Right lung (tissue), 5 donors: ENCODE data around the gene PDIA2. TPM values are rescaled to one million over a fixed set of nuclear protein-coding genes. Genes with fewer than 3 reads are reported as not detected.

ENCODE experiments used
- DNase-seq, 2 donors: peaks; one replicate each; pipeline ENCODE4 v3.0.0-alpha.2; 2013
- polyA plus RNA-seq, 5 donors: library from polyadenylated mRNA; unstranded; fragments of 120-200 nt; gene quantifications; one replicate each; pipeline versions ENCODE4 v1.2.1 to v1.2.3, GENCODE V29; 2013; ENCODE audit warnings: inconsistent platforms in 1 of 5, low replicate concordance in 1 of 5; ENCODE audit not compliant: insufficient read length in 5 of 5, insufficient read depth in 1 of 5

The PDIA2 gene
- polyA plus RNA-seq, 5 donors: 0.25 to 0.99 (median 0.49) TPM

- no peak for DNase-seq
These were observed 2.4 kb upstream of the PDIA2 start, which contains the start of gene ARHGDIG for GRCh38 chr16:280552-280951. ARHGDIG (plus strand) TSS chr16:280591; CDS start chr16:280681, 90 bp downstream.

- no peak for DNase-seq
These were observed 1.8 kb upstream of the PDIA2 start for GRCh38 chr16:280991-281659.

DNA sequence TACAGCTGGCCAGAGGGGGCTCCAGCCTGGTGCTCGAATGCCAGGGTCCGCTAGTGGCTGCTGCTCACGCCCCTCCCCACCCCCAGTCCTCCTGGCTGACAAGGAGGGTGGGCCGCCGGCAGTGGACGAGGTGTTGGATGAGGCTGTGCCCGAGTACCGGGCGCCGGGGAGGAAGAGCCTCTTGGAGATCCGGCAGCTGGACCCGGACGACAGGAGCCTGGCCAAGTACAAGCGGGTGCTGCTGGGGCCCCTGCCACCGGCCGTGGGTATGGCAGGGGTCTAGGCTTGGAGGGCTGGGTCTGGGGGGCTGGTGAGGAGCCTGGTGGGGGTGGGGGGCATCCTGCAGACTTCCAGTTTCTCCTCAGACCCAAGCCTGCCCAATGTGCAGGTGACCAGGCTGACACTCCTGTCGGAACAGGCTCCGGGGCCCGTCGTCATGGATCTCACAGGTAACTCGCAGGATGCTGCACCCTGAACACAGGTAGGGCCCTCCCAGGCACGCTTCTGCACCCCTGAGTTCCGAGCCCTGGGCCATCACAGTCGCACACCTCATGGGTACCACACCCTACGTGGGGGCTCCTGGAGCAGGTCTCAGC, 1.2 kb upstream of the PDIA2 start:
- no peak for DNase-seq

GRCh38 chr16:282491-282890, 473 bp upstream of the PDIA2 start:
- no peak for DNase-seq

GRCh38 chr16:284204-285120, 1.5 kb downstream of the PDIA2 start:
- no peak for DNase-seq

- no peak for DNase-seq
These were observed 2.4 kb downstream of the PDIA2 start for GRCh38 chr16:285146-286055.

DNA sequence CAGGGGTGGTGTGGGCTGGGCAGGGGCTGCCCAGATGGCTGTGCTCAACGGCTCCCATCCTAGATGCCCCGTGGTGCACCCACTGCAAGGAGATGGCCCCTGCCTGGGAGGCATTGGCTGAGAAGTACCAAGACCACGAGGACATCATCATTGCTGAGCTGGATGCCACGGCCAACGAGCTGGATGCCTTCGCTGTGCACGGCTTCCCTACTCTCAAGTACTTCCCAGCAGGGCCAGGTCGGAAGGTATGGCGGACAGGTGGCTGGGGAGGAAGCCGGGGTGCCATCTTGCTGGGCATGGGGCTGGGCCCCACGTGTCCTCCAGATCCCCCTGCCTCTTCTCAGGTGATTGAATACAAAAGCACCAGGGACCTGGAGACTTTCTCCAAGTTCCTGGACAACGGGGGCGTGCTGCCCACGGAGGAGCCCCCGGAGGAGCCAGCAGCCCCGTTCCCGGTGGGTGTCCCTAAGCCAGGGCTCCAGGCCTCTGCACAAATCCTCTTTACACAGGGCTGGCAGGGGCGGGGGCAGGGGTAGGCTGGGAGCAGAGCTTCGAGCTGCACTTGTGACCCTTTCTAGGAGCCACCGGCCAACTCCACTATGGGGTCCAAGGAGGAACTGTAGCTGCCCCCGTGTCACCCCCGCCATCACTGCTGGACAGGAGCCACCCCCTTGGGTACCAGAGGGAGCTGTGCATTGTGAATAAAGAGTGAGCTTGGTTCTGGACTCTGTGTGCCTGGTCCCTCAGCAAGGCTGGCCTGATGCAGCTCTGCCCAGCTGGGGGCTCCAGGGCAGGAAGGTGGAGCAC, 3.7 kb downstream of the PDIA2 start:
- DNase-seq: no peak

- DNase-seq: no peak
These were observed 4.4 kb downstream of the PDIA2 start for GRCh38 chr16:287298-287811.

GRCh38 chr16:287981-288920, 5.3 kb downstream of the PDIA2 start:
- no peak for DNase-seq

GRCh38 chr16:289395-289997, 6.5 kb downstream of the PDIA2 start:
- DNase-seq: no peak

GRCh38 chr16:290015-290680, 7.2 kb downstream of the PDIA2 start:
- no peak for DNase-seq

GRCh38 chr16:290681-291405, 7.9 kb downstream of the PDIA2 start:
- no peak for DNase-seq

GRCh38 chr16:291539-291938, 8.6 kb downstream of the PDIA2 start:
- no peak for DNase-seq

DNA sequence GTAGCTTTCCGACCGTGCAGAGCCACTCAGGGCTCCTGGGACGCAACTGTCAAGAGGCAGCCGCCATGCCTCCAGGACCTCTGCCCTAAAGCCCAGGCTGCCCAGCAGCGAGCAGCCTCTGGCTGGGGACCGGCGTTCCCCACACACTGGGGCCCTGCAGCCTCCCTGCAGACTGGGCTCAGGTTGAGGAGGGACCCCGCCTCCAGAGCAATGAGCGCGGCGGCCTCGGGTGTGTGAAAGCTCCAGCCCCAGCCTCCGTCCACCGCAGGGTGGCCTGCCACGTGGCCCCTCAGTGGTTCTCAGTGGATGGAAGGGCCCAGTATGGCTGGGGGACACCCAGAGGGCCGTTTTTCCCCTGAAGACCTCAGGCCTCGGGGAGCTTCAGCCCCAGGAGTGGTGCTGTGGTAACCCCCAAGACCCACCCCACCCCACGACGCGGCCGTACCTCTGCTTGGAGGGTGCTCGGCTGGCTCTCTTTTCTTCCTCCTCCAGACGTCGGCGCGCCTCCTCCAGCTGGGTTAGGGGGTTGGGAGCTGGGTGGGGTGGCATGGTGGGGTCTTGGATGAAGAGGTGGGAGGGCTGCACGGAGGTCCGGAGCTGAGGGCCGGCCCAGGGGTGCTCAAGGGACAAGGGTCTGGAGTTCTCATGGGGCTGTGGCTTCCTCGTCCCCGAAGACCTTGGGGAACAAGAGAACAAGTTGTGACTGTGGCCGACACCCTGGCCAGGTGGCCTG, 10.2 kb downstream of the PDIA2 start:
- DNase-seq: no peak

DNA sequence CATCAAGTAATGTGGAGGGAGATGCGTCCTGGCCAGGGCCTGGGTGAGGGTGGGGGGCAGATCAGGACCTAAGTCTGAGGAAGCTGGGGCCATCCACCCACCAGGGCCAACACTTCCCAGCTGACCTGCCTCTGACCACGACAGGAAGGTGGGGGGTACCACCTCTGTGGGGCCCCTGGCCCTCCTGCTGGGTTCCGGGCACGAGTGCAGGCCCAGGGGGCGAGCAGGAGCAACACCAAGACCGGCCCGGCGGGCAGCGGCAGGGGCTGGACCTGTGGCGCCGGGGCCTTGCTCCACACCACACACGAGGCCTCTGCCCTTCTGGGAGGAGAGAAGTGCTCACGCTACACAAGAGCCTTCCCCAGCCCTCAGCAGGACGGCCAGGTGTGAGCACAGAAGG, 13.3 kb downstream of the PDIA2 start:
- no peak for DNase-seq

- DNase-seq: no peak
These were observed 14.0 kb downstream of the PDIA2 start for GRCh38 chr16:296806-297510.
